WTC11 (cell line): ENCODE data around the gene SLC25A51.

Experiments
- CTCF ChIP-seq: fragments of 200-600 bp; IDR thresholded peaks from 2 replicates; pipeline ENCODE4 v1.8.0; 2022; ENCODE audit warnings: antibody characterized with exemption
- MLX ChIP-seq: sonication (generic); formaldehyde crosslinking; IDR thresholded peaks from 2 replicates; pipeline ENCODE4 v1.8.1; 2023; ENCODE audit warnings: mild to moderate bottlenecking, missing genetic modification reagents, moderate library complexity
- NFE2L1 ChIP-seq: sonication (generic); formaldehyde crosslinking; IDR thresholded peaks from 2 replicates; pipeline ENCODE4 v1.8.1; 2023; ENCODE audit warnings: missing genetic modification reagents
- SMAD3 ChIP-seq: sonication (generic); formaldehyde crosslinking; IDR thresholded peaks from 2 replicates; pipeline ENCODE4 v1.8.0; 2022; ENCODE audit warnings: missing genetic modification reagents, mild to moderate bottlenecking, borderline replicate concordance
- USF2 ChIP-seq: sonication (generic); formaldehyde crosslinking; IDR thresholded peaks from 2 replicates; pipeline ENCODE4 v1.8.1; 2023; ENCODE audit warnings: mild to moderate bottlenecking, missing genetic modification reagents, moderate library complexity
- ZNF416 ChIP-seq: fragments of 250-450 bp; sonication (Bioruptor Pico); IDR thresholded peaks from 2 replicates; pipeline ENCODE4 v1.9.0; 2021; ENCODE audit warnings: mild to moderate bottlenecking, inconsistent platforms

GRCh38 chr9:37925786-37926736 is 22.1 kb upstream of the SLC25A51 start:
- TF ChIP-seq CTCF, result no peak
- TF ChIP-seq ZNF416 (CRISPR knock-in tag), result no peak
- TF ChIP-seq NFE2L1 (CRISPR knock-in tag), result no peak
- no peak for TF ChIP-seq SMAD3 (CRISPR knock-in tag)
- no peak for TF ChIP-seq MLX
- TF ChIP-seq USF2 (CRISPR knock-in tag), result no peak
